HG03558 (cell line): ENCODE results near the gene CKS1B.
"Not testable (repeated sequence)": the region's sequence is repeated elsewhere in the genome, so short reads cannot be mapped to it uniquely, and the experiment has no call there.

Experiments
- ATAC-seq: cut with Tn5 transposase; IDR thresholded peaks from one replicate; pipeline ENCODE4 v1.9.1; 2021; ENCODE audit warnings: moderate number of reproducible peaks; ENCODE audit not compliant: unreplicated experiment; ENCODE audit errors: extremely low read depth

The CKS1B gene

GRCh38 chr1:154982341-154982740 lies 7.9 kb downstream of the CKS1B start:
- no peak for ATAC-seq

- ATAC-seq, result peak; percentile 100
Measured at GRCh38 chr1:154982897-154983648, 8.6 kb downstream of the CKS1B start, which contains the start of gene FLAD1. FLAD1 (plus strand) TSS chr1:154983344; CDS start chr1:154983695, 351 bp downstream.

- no peak for ATAC-seq
Measured at GRCh38 chr1:154983776-154984466, 9.4 kb downstream of the CKS1B start.

- ATAC-seq, result not testable (repeated sequence)
Measured at GRCh38 chr1:154986736-154987135, 12.3 kb downstream of the CKS1B start.

- no peak for ATAC-seq
Measured at GRCh38 chr1:154987326-154987725, 12.8 kb downstream of the CKS1B start.

- ATAC-seq, result no peak
Measured at GRCh38 chr1:154988058-154988954, 13.8 kb downstream of the CKS1B start.

- ATAC-seq, result no peak
Measured at GRCh38 chr1:154989195-154989860, 14.8 kb downstream of the CKS1B start.

GRCh38 chr1:154990276-154990675 lies 15.8 kb downstream of the CKS1B start:
- ATAC-seq, result no peak

GRCh38 chr1:154992721-154993571 lies 18.5 kb downstream of the CKS1B start:
- no peak for ATAC-seq

- ATAC-seq, result no peak
Measured at GRCh38 chr1:154993572-154994268, 19.2 kb downstream of the CKS1B start, which contains the start of gene LENEP. LENEP (plus strand) TSS chr1:154993586; CDS start chr1:154993608, 22 bp downstream.

GRCh38 chr1:154994269-154994587 lies 19.7 kb downstream of the CKS1B start:
- ATAC-seq, result no peak

GRCh38 chr1:154994591-154994990 lies 20.1 kb downstream of the CKS1B start:
- ATAC-seq, result no peak

- ATAC-seq, result not testable (repeated sequence)
Measured at GRCh38 chr1:154995301-154995983, 21.0 kb downstream of the CKS1B start.

GRCh38 chr1:154996966-154997701 lies 22.7 kb downstream of the CKS1B start:
- ATAC-seq, result no peak

- ATAC-seq, result no peak
Measured at GRCh38 chr1:154998201-154998780, 23.8 kb downstream of the CKS1B start.

- no peak for ATAC-seq
Measured at GRCh38 chr1:154998818-154999570, 24.5 kb downstream of the CKS1B start.
